SK-N-SH (cell line): ENCODE data around the gene TAS2R8.

Experiments
- ELF1 ChIP-seq: IDR thresholded peaks from 2 replicates; pipeline ENCODE4 v1.4.0; 2012
- JUND ChIP-seq: IDR thresholded peaks from 2 replicates; pipeline ENCODE4 v1.4.0; 2012
- MEF2A ChIP-seq: IDR thresholded peaks from 2 replicates; pipeline ENCODE4 v1.4.0; 2012; ENCODE audit warnings: low read depth, borderline replicate concordance
- RAD21 ChIP-seq: IDR thresholded peaks from 2 replicates; pipeline ENCODE4 v1.6.1; 2012; ENCODE audit warnings: mild to moderate bottlenecking, low read length
- RXRA ChIP-seq: IDR thresholded peaks from 2 replicates; pipeline ENCODE4 v1.4.0; 2012; ENCODE audit warnings: low read depth, mild to moderate bottlenecking, borderline replicate concordance
- SMC3 ChIP-seq: IDR thresholded peaks from 2 replicates; pipeline ENCODE4 v1.6.1; 2012; ENCODE audit warnings: low read depth, low read length, improper control_type of control experiment
- TCF12 ChIP-seq: IDR thresholded peaks from 2 replicates; pipeline ENCODE4 v1.4.0; 2012
- TEAD4 ChIP-seq: IDR thresholded peaks from 2 replicates; pipeline ENCODE4 v1.4.0; 2012; ENCODE audit warnings: mild to moderate bottlenecking, borderline replicate concordance; ENCODE audit not compliant: insufficient read depth
- TF ChIP-seq, protein P1 (sequence below): fragments of 200-600 bp; sonication (generic); IDR thresholded peaks from 2 replicates; pipeline ENCODE4 v1.6.1; 2017; ENCODE audit warnings: antibody characterized with exemption, mild to moderate bottlenecking, moderate library complexity
- TF ChIP-seq, protein P2 (sequence below): IDR thresholded peaks from 2 replicates; pipeline ENCODE4 v1.6.1; 2012; ENCODE audit warnings: mild to moderate bottlenecking, low read depth, low read length, moderate library complexity

DNA sequence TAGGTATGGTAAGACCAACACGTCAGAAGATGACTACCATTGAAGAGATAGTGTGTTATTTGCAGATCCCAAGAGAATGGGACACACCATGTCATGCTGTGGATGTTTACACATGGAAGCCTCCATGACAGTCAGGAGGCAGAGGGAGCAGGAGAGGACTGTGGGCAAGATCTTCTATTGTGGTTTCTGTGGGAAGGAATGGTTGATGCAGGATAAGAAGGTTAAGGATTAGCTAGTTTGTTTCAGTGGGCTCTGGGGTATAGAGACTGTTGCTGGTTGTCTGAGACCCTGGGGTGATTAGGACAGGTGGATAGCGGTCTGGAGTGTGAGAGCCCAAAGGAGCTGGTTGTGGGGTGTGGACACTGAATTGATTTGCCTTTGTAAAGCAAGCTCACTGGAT, 28.0 kb downstream of the TAS2R8 start:
- TF ChIP-seq TEAD4: no peak
- no peak for TF ChIP-seq JUND
- no peak for TF ChIP-seq RXRA
- no peak for TF ChIP-seq ELF1
- TF ChIP-seq, protein P1, sequence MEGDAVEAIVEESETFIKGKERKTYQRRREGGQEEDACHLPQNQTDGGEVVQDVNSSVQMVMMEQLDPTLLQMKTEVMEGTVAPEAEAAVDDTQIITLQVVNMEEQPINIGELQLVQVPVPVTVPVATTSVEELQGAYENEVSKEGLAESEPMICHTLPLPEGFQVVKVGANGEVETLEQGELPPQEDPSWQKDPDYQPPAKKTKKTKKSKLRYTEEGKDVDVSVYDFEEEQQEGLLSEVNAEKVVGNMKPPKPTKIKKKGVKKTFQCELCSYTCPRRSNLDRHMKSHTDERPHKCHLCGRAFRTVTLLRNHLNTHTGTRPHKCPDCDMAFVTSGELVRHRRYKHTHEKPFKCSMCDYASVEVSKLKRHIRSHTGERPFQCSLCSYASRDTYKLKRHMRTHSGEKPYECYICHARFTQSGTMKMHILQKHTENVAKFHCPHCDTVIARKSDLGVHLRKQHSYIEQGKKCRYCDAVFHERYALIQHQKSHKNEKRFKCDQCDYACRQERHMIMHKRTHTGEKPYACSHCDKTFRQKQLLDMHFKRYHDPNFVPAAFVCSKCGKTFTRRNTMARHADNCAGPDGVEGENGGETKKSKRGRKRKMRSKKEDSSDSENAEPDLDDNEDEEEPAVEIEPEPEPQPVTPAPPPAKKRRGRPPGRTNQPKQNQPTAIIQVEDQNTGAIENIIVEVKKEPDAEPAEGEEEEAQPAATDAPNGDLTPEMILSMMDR: no peak
- TF ChIP-seq, protein P2, sequence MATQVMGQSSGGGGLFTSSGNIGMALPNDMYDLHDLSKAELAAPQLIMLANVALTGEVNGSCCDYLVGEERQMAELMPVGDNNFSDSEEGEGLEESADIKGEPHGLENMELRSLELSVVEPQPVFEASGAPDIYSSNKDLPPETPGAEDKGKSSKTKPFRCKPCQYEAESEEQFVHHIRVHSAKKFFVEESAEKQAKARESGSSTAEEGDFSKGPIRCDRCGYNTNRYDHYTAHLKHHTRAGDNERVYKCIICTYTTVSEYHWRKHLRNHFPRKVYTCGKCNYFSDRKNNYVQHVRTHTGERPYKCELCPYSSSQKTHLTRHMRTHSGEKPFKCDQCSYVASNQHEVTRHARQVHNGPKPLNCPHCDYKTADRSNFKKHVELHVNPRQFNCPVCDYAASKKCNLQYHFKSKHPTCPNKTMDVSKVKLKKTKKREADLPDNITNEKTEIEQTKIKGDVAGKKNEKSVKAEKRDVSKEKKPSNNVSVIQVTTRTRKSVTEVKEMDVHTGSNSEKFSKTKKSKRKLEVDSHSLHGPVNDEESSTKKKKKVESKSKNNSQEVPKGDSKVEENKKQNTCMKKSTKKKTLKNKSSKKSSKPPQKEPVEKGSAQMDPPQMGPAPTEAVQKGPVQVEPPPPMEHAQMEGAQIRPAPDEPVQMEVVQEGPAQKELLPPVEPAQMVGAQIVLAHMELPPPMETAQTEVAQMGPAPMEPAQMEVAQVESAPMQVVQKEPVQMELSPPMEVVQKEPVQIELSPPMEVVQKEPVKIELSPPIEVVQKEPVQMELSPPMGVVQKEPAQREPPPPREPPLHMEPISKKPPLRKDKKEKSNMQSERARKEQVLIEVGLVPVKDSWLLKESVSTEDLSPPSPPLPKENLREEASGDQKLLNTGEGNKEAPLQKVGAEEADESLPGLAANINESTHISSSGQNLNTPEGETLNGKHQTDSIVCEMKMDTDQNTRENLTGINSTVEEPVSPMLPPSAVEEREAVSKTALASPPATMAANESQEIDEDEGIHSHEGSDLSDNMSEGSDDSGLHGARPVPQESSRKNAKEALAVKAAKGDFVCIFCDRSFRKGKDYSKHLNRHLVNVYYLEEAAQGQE: no peak
- TF ChIP-seq SMC3: no peak
- no peak for TF ChIP-seq RAD21
- no peak for TF ChIP-seq MEF2A
- no peak for TF ChIP-seq TCF12
